Tongue (tissue), 2 donors: Measurements from ENCODE around the gene SLC3A2. TPM values are rescaled to one million over a fixed set of nuclear protein-coding genes. Genes with fewer than 3 reads are reported as not detected.
"Not testable (repeated sequence)": the region's sequence is repeated elsewhere in the genome, so short reads cannot be mapped to it uniquely, and the experiment has no call there.

Experiments used
- DNase-seq: peaks from one replicate; pipeline ENCODE4 v3.0.0-alpha.2; 2015
- total RNA-seq: library from RNA; depleted of rRNA; stranded (reverse); fragments of >200 nt; gene quantifications from one replicate; pipeline ENCODE4 v1.2.3, GENCODE V29; 2014

Gene SLC3A2
- 87.0 TPM for total RNA-seq

- peak; percentile 94 for DNase-seq
Observed at GRCh38 chr11:62880803-62881578, at the start of gene SLC3A2. Gene SLC3A2 (plus strand): TSS chr11:62880896. CDS start chr11:62881024, 128 bp downstream.

- no peak for DNase-seq
Observed at GRCh38 chr11:62830904-62831519, 49.7 kb upstream of the SLC3A2 start.

GRCh38 chr11:62831520-62832335 is 49.0 kb upstream of the SLC3A2 start, which contains the start of gene STX5:
Gene STX5 (minus strand): TSS chr11:62832051. CDS start chr11:62831243, 808 bp downstream.
- DNase-seq: peak; percentile 100

GRCh38 chr11:62832336-62833234 is 48.1 kb upstream of the SLC3A2 start, which contains the start of gene TEX54:
Gene TEX54 (minus strand): TSS chr11:62832841.
- no peak for DNase-seq

GRCh38 chr11:62835336-62835735 is 45.4 kb upstream of the SLC3A2 start:
- DNase-seq: no peak

- DNase-seq: peak; percentile 98
Observed at GRCh38 chr11:62839050-62839945, 41.4 kb upstream of the SLC3A2 start, which contains the start of gene WDR74. Gene WDR74 (minus strand): TSS chr11:62839590. CDS start chr11:62839570, 20 bp downstream.

- DNase-seq: peak; percentile 73
Observed at GRCh38 chr11:62840721-62841360, 39.9 kb upstream of the SLC3A2 start.

- peak; percentile 98 for DNase-seq
Observed at GRCh38 chr11:62841361-62842170, 39.1 kb upstream of the SLC3A2 start.

GRCh38 chr11:62842171-62842741 is 38.4 kb upstream of the SLC3A2 start:
- DNase-seq: no peak

GRCh38 chr11:62842891-62843290 is 37.8 kb upstream of the SLC3A2 start:
- DNase-seq: not testable (repeated sequence)

GRCh38 chr11:62843466-62843865 is 37.2 kb upstream of the SLC3A2 start:
- DNase-seq: no peak

- no peak for DNase-seq
Observed at GRCh38 chr11:62844154-62844553, 36.5 kb upstream of the SLC3A2 start.

GRCh38 chr11:62846177-62846576 is 34.5 kb upstream of the SLC3A2 start:
- DNase-seq: no peak

- no peak for DNase-seq
Observed at GRCh38 chr11:62847767-62848314, 32.9 kb upstream of the SLC3A2 start.

- DNase-seq: no peak
Observed at GRCh38 chr11:62850911-62851806, 29.5 kb upstream of the SLC3A2 start.

- no peak for DNase-seq
Observed at GRCh38 chr11:62851807-62852522, 28.7 kb upstream of the SLC3A2 start.
